Osteoblast (primary cell): ENCODE data around the gene KYNU. TPM values are rescaled to one million over a fixed set of nuclear protein-coding genes. Genes with fewer than 3 reads are reported as not detected.
"Not testable (repeated sequence)": the region's sequence is repeated elsewhere in the genome, so short reads cannot be mapped to it uniquely, and the experiment has no call there.

Source experiments
- DNase-seq: peaks from one replicate; pipeline ENCODE4 v3.0.0; 2011; ENCODE audit warnings: low spot score, mixed read lengths; ENCODE audit not compliant: insufficient read length; ENCODE audit errors: missing footprints
- H2AFZ ChIP-seq: 2 replicates; pipeline ENCODE4 v1.6.0; 2011; ENCODE audit warnings: mild to moderate bottlenecking, low read length
- H3K27ac ChIP-seq: 2 replicates; pipeline ENCODE4 v1.5.1; 2011; ENCODE audit warnings: mild to moderate bottlenecking, low read depth, low read length, moderate library complexity
- H3K27me3 ChIP-seq: 2 replicates; pipeline ENCODE4 v1.6.0; 2012; ENCODE audit warnings: mild to moderate bottlenecking, control low read depth, inconsistent platforms, low read length, moderate library complexity; ENCODE audit not compliant: insufficient read depth
- H3K36me3 ChIP-seq: 2 replicates; pipeline ENCODE4 v1.5.1; 2011; ENCODE audit warnings: mild to moderate bottlenecking, low read length, control low read depth, moderate library complexity; ENCODE audit not compliant: insufficient read depth
- H3K4me1 ChIP-seq: 2 replicates; pipeline ENCODE4 v1.5.1; 2011; ENCODE audit warnings: mild to moderate bottlenecking, low read length, control low read depth, moderate library complexity; ENCODE audit not compliant: insufficient read depth
- H3K4me2 ChIP-seq: 2 replicates; pipeline ENCODE4 v1.6.0; 2011; ENCODE audit warnings: mild to moderate bottlenecking, low read length; ENCODE audit not compliant: insufficient read depth
- H3K4me3 ChIP-seq: fragments of 200-600 bp; sonication (generic); 3 replicates; pipeline ENCODE4 v1.5.1; 2012; ENCODE audit warnings: mild to moderate bottlenecking, low read length, inconsistent platforms; ENCODE audit not compliant: insufficient read depth
- H3K79me2 ChIP-seq: 2 replicates; pipeline ENCODE4 v1.6.0; 2012; ENCODE audit warnings: mild to moderate bottlenecking, low read length, control low read depth, inconsistent platforms; ENCODE audit not compliant: insufficient read depth
- H3K9me3 ChIP-seq: 2 replicates; pipeline ENCODE4 v1.5.1; 2011; ENCODE audit warnings: low read depth, low read length, control low read depth
- H4K20me1 ChIP-seq: 2 replicates; pipeline ENCODE4 v1.6.0; 2012; ENCODE audit warnings: mild to moderate bottlenecking, low read length, control low read depth; ENCODE audit not compliant: insufficient read depth
- CTCF ChIP-seq: IDR thresholded peaks from 2 replicates; pipeline ENCODE4 v1.5.1; 2011; ENCODE audit warnings: mild to moderate bottlenecking, low read depth, low read length, moderate library complexity; ENCODE audit errors: extremely low read depth
- total RNA-seq: library from RNA; depleted of rRNA; stranded (reverse); fragments of >200 nt; gene quantifications from 2 replicates; pipeline ENCODE4 v1.2.3, GENCODE V29; 2012

KYNU gene
- total RNA-seq, 1 donor, result 10.9 TPM

DNA sequence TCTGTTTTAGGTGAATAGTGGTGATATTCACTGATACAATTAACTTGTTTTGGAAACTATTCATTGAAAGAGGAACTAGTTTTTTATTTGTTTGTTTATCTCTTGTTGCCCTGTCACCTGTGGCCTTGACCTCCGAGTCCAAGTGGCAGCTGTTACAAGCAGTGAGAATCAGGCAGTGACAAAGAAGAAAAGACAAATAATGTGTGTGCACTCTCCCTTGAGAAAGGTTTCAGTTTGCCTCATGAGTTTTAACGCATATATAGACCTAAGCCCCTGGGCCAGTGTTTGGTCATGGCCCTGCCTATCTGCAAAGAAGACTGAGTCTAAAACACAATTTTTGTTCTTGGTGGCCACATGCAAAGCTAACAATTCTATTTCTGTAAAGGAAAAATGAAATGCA lies 15.3 kb downstream of the KYNU start:
- Histone ChIP-seq H3K4me1 (no peaks in the 10 kb centered on the region), H3K27me3 (no peaks in the 10 kb centered on the region), H2AFZ (no peak overlapping the region), H4K20me1 (no peaks in the 10 kb centered on the region), H3K27ac (no peak overlapping the region), H3K9me3 (no peaks in the 10 kb centered on the region), H3K36me3 (no peaks in the 10 kb centered on the region), H3K4me2 (no peak overlapping the region), H3K4me3 (no peak overlapping the region), H3K79me2 (no peaks in the 10 kb centered on the region)
- TF ChIP-seq CTCF, result no peak
- no peak for DNase-seq

GRCh38 chr2:142893241-142893640 lies 15.8 kb downstream of the KYNU start:
- Histone ChIP-seq H3K79me2 (no peaks in the 10 kb centered on the region), H3K27ac (no peak overlapping the region)
- no peak for TF ChIP-seq CTCF

DNA sequence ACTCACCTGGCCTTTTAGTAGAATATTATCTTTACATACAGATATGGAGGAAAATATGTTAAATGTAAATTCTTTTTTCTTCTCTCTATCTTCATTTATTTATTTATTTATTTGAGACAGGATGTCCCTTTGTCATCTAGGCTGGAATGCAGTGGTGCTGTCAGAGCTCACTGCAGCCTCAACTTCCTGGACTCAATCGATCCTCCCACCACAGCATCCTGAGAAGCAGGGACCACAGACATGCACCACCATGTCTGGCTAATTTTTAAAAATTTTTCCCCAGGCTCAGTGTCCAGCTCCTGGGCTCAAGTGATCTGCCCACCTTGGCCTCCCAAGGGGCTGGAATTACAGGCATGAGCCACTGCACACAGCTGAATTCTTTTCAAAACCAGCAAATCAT lies 20.3 kb downstream of the KYNU start:
- Histone ChIP-seq H3K9me3 (no peaks in the 10 kb centered on the region), H3K27me3 (no peaks in the 10 kb centered on the region), H2AFZ (no peak overlapping the region), H3K4me1 (no peaks in the 10 kb centered on the region), H3K4me3 (no peak overlapping the region), H4K20me1 (no peaks in the 10 kb centered on the region), H3K79me2 (no peaks in the 10 kb centered on the region), H3K36me3 (no peaks in the 10 kb centered on the region), H3K27ac (no peak overlapping the region), H3K4me2 (no peak overlapping the region)
- no peak for DNase-seq
- TF ChIP-seq CTCF, result no peak

More at GRCh38 chr2:142893241-142893640, 15.8 kb downstream of the KYNU start:
- no peaks in the 10 kb centered on the region for H3K4me1 ChIP-seq
- no peak overlapping the region for H3K4me3 ChIP-seq
- H3K9me3 ChIP-seq, result no peaks in the 10 kb centered on the region
- H3K4me2 ChIP-seq, result no peak overlapping the region
- H4K20me1 ChIP-seq, result no peaks in the 10 kb centered on the region
- no peak overlapping the region for H2AFZ ChIP-seq
- H3K36me3 ChIP-seq, result no peaks in the 10 kb centered on the region
- no peaks in the 10 kb centered on the region for H3K27me3 ChIP-seq
- DNase-seq, result no peak

- not testable (repeated sequence) for DNase-seq, H3K27ac ChIP-seq, H3K79me2 ChIP-seq, H3K36me3 ChIP-seq, H3K4me2 ChIP-seq, H4K20me1 ChIP-seq, H2AFZ ChIP-seq, H3K27me3 ChIP-seq, H3K4me3 ChIP-seq, H3K4me1 ChIP-seq, H3K9me3 ChIP-seq
These were observed 22.9 kb downstream of the KYNU start for GRCh38 chr2:142900327-142900726.

DNA sequence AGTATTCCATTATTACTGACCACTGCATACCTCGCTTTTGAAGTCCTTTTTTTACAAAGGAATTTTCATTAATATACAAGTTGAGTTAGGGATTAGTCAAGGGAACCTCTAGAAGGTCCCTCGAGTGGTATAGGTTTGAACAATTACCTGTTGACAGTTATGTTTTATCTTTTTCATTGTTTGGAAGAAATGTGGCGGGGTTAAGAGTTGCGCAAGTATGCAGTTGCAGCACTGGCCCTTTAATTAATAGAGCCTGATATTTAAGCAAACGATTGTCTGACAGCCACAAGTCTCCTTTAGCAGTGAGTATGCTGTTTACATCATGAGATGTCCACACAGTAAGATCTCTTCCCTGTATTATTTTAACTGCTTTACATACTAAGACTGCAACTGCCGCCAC lies 24.3 kb downstream of the KYNU start:
- H2AFZ ChIP-seq, result no peak overlapping the region
- no peaks in the 10 kb centered on the region for H3K9me3 ChIP-seq
- no peaks in the 10 kb centered on the region for H3K27me3 ChIP-seq
- no peak for TF ChIP-seq CTCF
- no peaks in the 10 kb centered on the region for H3K36me3 ChIP-seq
- DNase-seq, result no peak
- H4K20me1 ChIP-seq, result no peaks in the 10 kb centered on the region
- H3K79me2 ChIP-seq, result no peaks in the 10 kb centered on the region
- no peak overlapping the region for H3K4me2 ChIP-seq
- H3K4me3 ChIP-seq, result no peak overlapping the region
- H3K4me1 ChIP-seq, result no peaks in the 10 kb centered on the region
- H3K27ac ChIP-seq, result no peak overlapping the region

DNA sequence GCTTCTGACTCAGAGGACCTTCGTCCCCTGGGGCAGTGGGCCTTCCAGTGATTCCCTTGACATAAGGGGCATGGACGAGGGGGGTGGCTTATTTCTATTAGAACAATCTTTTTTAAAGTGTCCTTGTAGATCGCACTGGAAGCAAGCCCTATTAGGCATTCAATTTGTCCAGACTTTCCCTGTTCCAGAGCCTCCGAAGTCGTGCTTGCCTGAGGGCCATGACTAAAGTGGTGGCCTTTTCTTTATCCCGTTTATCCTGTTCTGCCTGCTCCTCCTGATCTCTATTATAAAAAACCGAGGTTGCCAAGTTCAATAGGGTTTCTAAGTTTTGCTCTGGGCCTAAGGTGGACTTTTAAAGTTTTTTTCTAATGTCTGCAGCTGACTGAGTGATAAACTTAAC lies 26.3 kb downstream of the KYNU start:
- not testable (repeated sequence) for H3K27ac ChIP-seq, H3K9me3 ChIP-seq, H3K79me2 ChIP-seq, H3K4me2 ChIP-seq, H4K20me1 ChIP-seq, H2AFZ ChIP-seq, H3K4me1 ChIP-seq, H3K27me3 ChIP-seq, H3K4me3 ChIP-seq, H3K36me3 ChIP-seq, DNase-seq
